ENCODE results near the gene NPHP4. TPM values are rescaled to one million over a fixed set of nuclear protein-coding genes. Genes with fewer than 3 reads are reported as not detected.

Gene NPHP4
- total and polyA plus RNA-seq, 7 donors, result 1.3 to 2.8 (median 1.8) TPM

DNA sequence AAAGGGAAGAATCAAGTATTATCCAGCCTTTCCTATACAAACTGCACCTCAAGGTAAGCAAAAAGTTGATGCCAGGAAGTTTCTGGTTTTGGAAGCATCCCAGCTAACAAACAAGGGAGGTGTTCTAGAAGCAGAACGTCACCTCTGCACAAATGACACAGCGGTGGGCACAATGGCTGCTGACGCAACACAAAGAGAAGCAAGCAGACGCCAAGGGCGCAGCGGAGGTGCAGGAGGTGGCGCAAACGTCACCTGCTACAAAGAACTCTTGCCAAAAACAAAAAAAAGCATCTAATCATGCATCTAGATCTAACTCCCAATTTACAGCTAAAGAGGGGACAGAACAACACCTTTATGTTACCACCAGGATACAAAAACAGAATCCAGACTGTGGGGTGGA is 88.5 kb downstream of the NPHP4 start:
- no peak for ATAC-seq
- TF ChIP-seq CTCF (IDR thresholded peaks at IDR 0.05), result no peak
- peaks cover 0 to 19% of the 10 kb centered on the region in 2 donors for H3K36me3 ChIP-seq (ENCODE audit: insufficient read depth in 1 of 2, low read depth in 1 of 2)
- no peaks in the 10 kb centered on the region for H3K4me1 ChIP-seq
- intact Hi-C loops (cut with DNase I), result no loop called here
- 96 to 97% (median 97%) methylated on average over 8 of the region's 8 CpGs for WGBS, 3 donors
- no peaks in the 10 kb centered on the region for H3K27me3 ChIP-seq (ENCODE audit: insufficient read depth in 3 of 3, low read length in 2 of 3)
- DNase-seq, result no peak
- no peaks in the 10 kb centered on the region for H3K9me3 ChIP-seq
- no peak overlapping the region for H3K4me3 ChIP-seq
- H3K27ac ChIP-seq, result no peak overlapping the region

GRCh38 chr1:5903031-5903430 is 89.2 kb downstream of the NPHP4 start:
- intact Hi-C loops (cut with DNase I), result no loop called here
- Histone ChIP-seq H3K4me1 (no peaks in the 10 kb centered on the region), H3K36me3 (ENCODE audit: insufficient read depth in 1 of 2, low read depth in 1 of 2) (peaks cover 0 to 19% of the 10 kb centered on the region in 2 donors), H3K4me3 (no peak overlapping the region), H3K27me3 (ENCODE audit: insufficient read depth in 3 of 3, low read length in 2 of 3) (no peaks in the 10 kb centered on the region), H3K27ac (no peak overlapping the region), H3K9me3 (no peaks in the 10 kb centered on the region)
- DNase-seq, result no peak
- TF ChIP-seq CTCF (IDR thresholded peaks at IDR 0.05), result no peak
- no peak for ATAC-seq
- WGBS, 3 donors, result 94 to 99% (median 96%) methylated on average over 5 of the region's 5 CpGs

- ATAC-seq (no peak), DNase-seq (no peak)
- 80 to 87% (median 80%) methylated on average over 2 of the region's 2 CpGs for WGBS, 3 donors
- peaks cover 0 to 19% of the 10 kb centered on the region in 2 donors for H3K36me3 ChIP-seq (ENCODE audit: insufficient read depth in 1 of 2, low read depth in 1 of 2)
- H3K4me3 ChIP-seq, result no peak overlapping the region
- no peaks in the 10 kb centered on the region for H3K27me3 ChIP-seq (ENCODE audit: insufficient read depth in 3 of 3, low read length in 2 of 3)
- no peaks in the 10 kb centered on the region for H3K4me1 ChIP-seq
- no peak for TF ChIP-seq CTCF (IDR thresholded peaks at IDR 0.05)
- intact Hi-C loops (cut with DNase I), result no loop called here
- no peaks in the 10 kb centered on the region for H3K9me3 ChIP-seq
- H3K27ac ChIP-seq, result no peak overlapping the region
These were observed 90.4 kb downstream of the NPHP4 start for GRCh38 chr1:5901841-5902240.

DNA sequence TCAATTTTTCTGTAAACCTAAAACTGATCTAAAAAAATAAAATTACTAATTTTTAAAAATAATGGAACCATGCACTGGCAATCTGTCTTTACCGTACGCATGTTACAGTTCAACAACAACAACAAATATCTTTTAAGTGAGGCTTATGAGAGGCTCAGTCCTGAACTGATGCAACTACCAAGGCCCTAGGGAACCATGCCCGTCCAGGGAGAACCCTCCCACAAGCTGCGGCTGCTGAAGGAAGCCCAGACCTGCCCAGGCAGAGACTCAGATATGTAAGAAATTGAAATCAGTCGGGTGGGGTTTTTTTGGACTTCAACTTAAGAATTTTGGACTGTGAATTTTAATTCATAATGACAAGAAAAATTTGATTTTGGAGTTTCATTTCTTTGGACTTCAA is 91.1 kb downstream of the NPHP4 start:
- intact Hi-C loops (cut with DNase I), result no loop called here
- H3K36me3 ChIP-seq (ENCODE audit: insufficient read depth in 1 of 2, low read depth in 1 of 2), result peaks cover 0 to 19% of the 10 kb centered on the region in 2 donors
- no peak for ATAC-seq

More for the DNA sequence above, 91.1 kb downstream of the NPHP4 start:
- no peaks in the 10 kb centered on the region for H3K27me3 ChIP-seq (ENCODE audit: insufficient read depth in 3 of 3, low read length in 2 of 3)
- no peaks in the 10 kb centered on the region for H3K4me1 ChIP-seq
- no peak for DNase-seq
- H3K9me3 ChIP-seq, result no peaks in the 10 kb centered on the region
- no peak overlapping the region for H3K27ac ChIP-seq
- 78 to 84% (median 80%) methylated on average over 5 of the region's 5 CpGs for WGBS, 3 donors
- no peak overlapping the region for H3K4me3 ChIP-seq
- no peak for TF ChIP-seq CTCF (IDR thresholded peaks at IDR 0.05)
